K562 (cell line): ENCODE results near the gene ITGB1BP2. TPM values are rescaled to one million over a fixed set of nuclear protein-coding genes. Genes with fewer than 3 reads are reported as not detected.

ENCODE experiments used
- CBX3 ChIP-seq, 2 experiments: IDR thresholded peaks; 1 replicate in 1 of 2; 2 replicates in 1 of 2; pipeline ENCODE4 v1.6.1; 2012; ENCODE audit warnings: inconsistent platforms in 2 of 2, low read length in 2 of 2, borderline replicate concordance in 1 of 2, control low read depth in 1 of 2
- EGR1 ChIP-seq: fragments of 450-650 bp; conservative IDR thresholded peaks from 2 replicates; pipeline ENCODE4 v1.6.1; 2017; ENCODE audit warnings: mild to moderate bottlenecking
- GATAD2A ChIP-seq: fragments of 450-650 bp; IDR thresholded peaks from 2 replicates; pipeline ENCODE4 v1.6.1; 2017
- NFIC ChIP-seq: fragments of 450-650 bp; IDR thresholded peaks from 2 replicates; pipeline ENCODE4 v1.6.1; 2017; ENCODE audit warnings: mild to moderate bottlenecking, inconsistent platforms
- SIX5 ChIP-seq, 2 experiments: IDR thresholded peaks; 2 replicates each; pipeline ENCODE4 v1.6.1; 2011; ENCODE audit warnings: low read length in 2 of 2, borderline replicate concordance in 1 of 2, low read depth in 1 of 2, mild to moderate bottlenecking in 1 of 2, moderate library complexity in 1 of 2; ENCODE audit not compliant: insufficient read depth in 1 of 2
- TAF15 ChIP-seq: fragments of 200-400 bp; formaldehyde crosslinking; IDR thresholded peaks from 2 replicates; pipeline ENCODE4 v1.6.1; 2017; ENCODE audit warnings: mild to moderate bottlenecking, low read depth, low read length, moderate library complexity
- ZFX ChIP-seq: sonication (generic); formaldehyde crosslinking; IDR thresholded peaks from 2 replicates; pipeline ENCODE4 v1.8.0; 2022; ENCODE audit warnings: mild to moderate bottlenecking, missing genetic modification reagents, moderate library complexity
- polyA plus RNA-seq, 8 experiments: library from polyadenylated mRNA; depleted of rRNA in 4 of 8; stranded (reverse) in 5 of 8; unstranded in 3 of 8; fragments of >200 nt; fragmentation: Nextera tagmentation in 2 of 8; fragmentation: Illumina TruSeq in 1 of 8; extraction: Ambion mirVana in 2 of 8; extraction: Trizol in 1 of 8; gene quantifications; 2 replicates each; pipeline versions ENCODE4 v1.2.1 to v1.2.3, GENCODE V29; 2011 to 2014; ENCODE audit warnings: inconsistent platforms in 1 of 8, missing spikeins in 1 of 8
- total RNA-seq, 7 experiments: library from RNA; depleted of rRNA in 6 of 7; stranded (reverse); fragments of >200 nt in 6 of 7; fragmentation: Illumina TruSeq in 2 of 7; extraction: Trizol in 2 of 7; gene quantifications; 2 replicates each; pipeline versions ENCODE4 v1.2.1 to v1.2.3, GENCODE V29; 2011 to 2021; ENCODE audit warnings: low replicate concordance in 1 of 7
- TF ChIP-seq, protein P1 (sequence below): fragments of 450-650 bp; IDR thresholded peaks from 2 replicates; pipeline ENCODE4 v1.6.1; 2016; ENCODE audit warnings: missing biosample characterization, missing genetic modification characterization
- TF ChIP-seq, protein P2 (sequence below): sonication (generic); formaldehyde crosslinking; IDR thresholded peaks from 2 replicates; pipeline ENCODE4 v1.8.0; 2022; ENCODE audit warnings: missing genetic modification reagents, mild to moderate bottlenecking, borderline replicate concordance
- TF ChIP-seq, protein P3 (sequence below), 3 experiments: fragments of 200-800 bp in 1 of 3; sonication (Bioruptor generic) in 1 of 3; sonication (generic) in 1 of 3; formaldehyde crosslinking in 1 of 3; IDR thresholded peaks; 2 replicates each; pipeline versions ENCODE4 v1.6.1 to v1.8.0; 2016 to 2022; ENCODE audit warnings: mild to moderate bottlenecking in 2 of 3, missing compliant biosample characterization in 2 of 3, missing genetic modification characterization in 2 of 3, missing genetic modification reagents in 1 of 3
- TF ChIP-seq, protein P4 (sequence below): IDR thresholded peaks from 2 replicates; pipeline ENCODE4 v1.6.1; 2014; ENCODE audit warnings: antibody characterized with exemption
- TF ChIP-seq, protein P5 (sequence below): fragments of 250-450 bp; sonication (Bioruptor Pico); IDR thresholded peaks from 2 replicates; pipeline ENCODE4 v1.4.0; 2020

The ITGB1BP2 gene
- total and polyA plus RNA-seq, 9 of the 15 experiments (the other 6 are each of a cell fraction or from before 2014, with no cell fraction given), result 1.6 to 4.0 (median 1.9) TPM

DNA sequence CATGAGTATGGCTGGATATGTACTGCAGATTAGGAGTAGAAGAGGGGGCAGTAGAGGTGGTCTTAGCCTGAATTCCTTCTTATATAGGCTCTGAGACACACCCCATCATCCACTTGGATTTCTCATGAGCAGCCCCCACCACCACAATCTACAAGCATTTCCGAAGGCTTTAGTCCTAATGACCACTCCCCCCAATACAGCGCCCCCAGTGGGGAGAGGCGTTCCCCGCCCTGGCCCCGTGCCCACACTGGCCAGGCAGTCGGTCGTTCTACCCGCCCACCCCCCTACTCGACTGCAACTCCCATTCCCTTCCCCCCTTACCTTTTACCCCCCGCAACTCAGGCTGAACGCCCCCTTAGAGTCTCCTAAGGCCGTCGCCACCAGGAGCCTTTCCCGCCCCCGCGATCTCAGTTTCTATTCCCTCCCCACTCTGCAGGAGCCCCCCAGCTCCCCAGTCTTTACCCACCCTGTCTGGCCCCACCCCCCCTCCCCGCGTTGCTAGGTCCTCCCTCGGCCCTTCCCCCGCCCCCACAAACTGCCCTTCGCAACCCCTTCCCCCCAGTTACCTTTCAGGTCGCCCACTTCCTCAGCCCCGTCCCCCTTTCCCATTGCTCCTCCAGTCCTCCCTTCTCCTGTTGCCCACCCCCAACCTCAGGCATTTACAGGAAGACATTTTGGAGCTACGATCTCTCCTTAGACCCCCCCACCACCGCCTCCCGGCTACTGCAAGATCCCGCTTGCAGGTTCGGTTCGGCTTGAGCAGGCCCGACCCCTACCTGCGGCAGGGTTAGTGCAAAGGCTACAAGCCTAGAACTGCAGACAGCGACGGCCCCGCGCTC, 48.1 kb upstream of the ITGB1BP2 start (continued):
- TF ChIP-seq, protein P1, sequence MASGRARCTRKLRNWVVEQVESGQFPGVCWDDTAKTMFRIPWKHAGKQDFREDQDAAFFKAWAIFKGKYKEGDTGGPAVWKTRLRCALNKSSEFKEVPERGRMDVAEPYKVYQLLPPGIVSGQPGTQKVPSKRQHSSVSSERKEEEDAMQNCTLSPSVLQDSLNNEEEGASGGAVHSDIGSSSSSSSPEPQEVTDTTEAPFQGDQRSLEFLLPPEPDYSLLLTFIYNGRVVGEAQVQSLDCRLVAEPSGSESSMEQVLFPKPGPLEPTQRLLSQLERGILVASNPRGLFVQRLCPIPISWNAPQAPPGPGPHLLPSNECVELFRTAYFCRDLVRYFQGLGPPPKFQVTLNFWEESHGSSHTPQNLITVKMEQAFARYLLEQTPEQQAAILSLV (tag), result no peak
- TF ChIP-seq SIX5 (IDR thresholded peaks at IDR 0.05; ENCODE audit: borderline replicate concordance in 1 of 2, insufficient read depth in 1 of 2, low read depth in 1 of 2, low read length in 2 of 2) (no peak), NFIC (peak; percentile 96), TAF15 (no peak), EGR1 (0 out of 2 replicates have a peak, but pooled peaks have one; percentile 33), CBX3 (IDR thresholded peaks at IDR 0.05; ENCODE audit: borderline replicate concordance in 1 of 2, low read length in 2 of 2) (no peak), ZFX (CRISPR knock-in tag) (0 out of 2 replicates have a peak, but pooled peaks have one; percentile 10), GATAD2A (no peak)
- TF ChIP-seq, protein P2, sequence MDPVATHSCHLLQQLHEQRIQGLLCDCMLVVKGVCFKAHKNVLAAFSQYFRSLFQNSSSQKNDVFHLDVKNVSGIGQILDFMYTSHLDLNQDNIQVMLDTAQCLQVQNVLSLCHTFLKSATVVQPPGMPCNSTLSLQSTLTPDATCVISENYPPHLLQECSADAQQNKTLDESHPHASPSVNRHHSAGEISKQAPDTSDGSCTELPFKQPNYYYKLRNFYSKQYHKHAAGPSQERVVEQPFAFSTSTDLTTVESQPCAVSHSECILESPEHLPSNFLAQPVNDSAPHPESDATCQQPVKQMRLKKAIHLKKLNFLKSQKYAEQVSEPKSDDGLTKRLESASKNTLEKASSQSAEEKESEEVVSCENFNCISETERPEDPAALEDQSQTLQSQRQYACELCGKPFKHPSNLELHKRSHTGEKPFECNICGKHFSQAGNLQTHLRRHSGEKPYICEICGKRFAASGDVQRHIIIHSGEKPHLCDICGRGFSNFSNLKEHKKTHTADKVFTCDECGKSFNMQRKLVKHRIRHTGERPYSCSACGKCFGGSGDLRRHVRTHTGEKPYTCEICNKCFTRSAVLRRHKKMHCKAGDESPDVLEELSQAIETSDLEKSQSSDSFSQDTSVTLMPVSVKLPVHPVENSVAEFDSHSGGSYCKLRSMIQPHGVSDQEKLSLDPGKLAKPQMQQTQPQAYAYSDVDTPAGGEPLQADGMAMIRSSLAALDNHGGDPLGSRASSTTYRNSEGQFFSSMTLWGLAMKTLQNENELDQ (CRISPR knock-in tag), result no peak
- TF ChIP-seq, protein P3, sequence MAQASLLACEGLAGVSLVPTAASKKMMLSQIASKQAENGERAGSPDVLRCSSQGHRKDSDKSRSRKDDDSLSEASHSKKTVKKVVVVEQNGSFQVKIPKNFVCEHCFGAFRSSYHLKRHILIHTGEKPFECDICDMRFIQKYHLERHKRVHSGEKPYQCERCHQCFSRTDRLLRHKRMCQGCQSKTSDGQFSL (CRISPR knock-in tag; IDR thresholded peaks at IDR 0.05), result peak; percentile 78; the same call in 1 of the 2 replicates
- TF ChIP-seq, protein P3 (tag; IDR thresholded peaks at IDR 0.05), result peak in 1 of 2 experiments; percentile 74; a peak in 2 of 4 replicates
- TF ChIP-seq, protein P4, sequence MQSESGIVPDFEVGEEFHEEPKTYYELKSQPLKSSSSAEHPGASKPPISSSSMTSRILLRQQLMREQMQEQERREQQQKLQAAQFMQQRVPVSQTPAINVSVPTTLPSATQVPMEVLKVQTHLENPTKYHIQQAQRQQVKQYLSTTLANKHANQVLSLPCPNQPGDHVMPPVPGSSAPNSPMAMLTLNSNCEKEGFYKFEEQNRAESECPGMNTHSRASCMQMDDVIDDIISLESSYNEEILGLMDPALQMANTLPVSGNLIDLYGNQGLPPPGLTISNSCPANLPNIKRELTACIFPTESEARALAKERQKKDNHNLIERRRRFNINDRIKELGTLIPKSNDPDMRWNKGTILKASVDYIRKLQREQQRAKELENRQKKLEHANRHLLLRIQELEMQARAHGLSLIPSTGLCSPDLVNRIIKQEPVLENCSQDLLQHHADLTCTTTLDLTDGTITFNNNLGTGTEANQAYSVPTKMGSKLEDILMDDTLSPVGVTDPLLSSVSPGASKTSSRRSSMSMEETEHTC, result no peak
- TF ChIP-seq, protein P5, sequence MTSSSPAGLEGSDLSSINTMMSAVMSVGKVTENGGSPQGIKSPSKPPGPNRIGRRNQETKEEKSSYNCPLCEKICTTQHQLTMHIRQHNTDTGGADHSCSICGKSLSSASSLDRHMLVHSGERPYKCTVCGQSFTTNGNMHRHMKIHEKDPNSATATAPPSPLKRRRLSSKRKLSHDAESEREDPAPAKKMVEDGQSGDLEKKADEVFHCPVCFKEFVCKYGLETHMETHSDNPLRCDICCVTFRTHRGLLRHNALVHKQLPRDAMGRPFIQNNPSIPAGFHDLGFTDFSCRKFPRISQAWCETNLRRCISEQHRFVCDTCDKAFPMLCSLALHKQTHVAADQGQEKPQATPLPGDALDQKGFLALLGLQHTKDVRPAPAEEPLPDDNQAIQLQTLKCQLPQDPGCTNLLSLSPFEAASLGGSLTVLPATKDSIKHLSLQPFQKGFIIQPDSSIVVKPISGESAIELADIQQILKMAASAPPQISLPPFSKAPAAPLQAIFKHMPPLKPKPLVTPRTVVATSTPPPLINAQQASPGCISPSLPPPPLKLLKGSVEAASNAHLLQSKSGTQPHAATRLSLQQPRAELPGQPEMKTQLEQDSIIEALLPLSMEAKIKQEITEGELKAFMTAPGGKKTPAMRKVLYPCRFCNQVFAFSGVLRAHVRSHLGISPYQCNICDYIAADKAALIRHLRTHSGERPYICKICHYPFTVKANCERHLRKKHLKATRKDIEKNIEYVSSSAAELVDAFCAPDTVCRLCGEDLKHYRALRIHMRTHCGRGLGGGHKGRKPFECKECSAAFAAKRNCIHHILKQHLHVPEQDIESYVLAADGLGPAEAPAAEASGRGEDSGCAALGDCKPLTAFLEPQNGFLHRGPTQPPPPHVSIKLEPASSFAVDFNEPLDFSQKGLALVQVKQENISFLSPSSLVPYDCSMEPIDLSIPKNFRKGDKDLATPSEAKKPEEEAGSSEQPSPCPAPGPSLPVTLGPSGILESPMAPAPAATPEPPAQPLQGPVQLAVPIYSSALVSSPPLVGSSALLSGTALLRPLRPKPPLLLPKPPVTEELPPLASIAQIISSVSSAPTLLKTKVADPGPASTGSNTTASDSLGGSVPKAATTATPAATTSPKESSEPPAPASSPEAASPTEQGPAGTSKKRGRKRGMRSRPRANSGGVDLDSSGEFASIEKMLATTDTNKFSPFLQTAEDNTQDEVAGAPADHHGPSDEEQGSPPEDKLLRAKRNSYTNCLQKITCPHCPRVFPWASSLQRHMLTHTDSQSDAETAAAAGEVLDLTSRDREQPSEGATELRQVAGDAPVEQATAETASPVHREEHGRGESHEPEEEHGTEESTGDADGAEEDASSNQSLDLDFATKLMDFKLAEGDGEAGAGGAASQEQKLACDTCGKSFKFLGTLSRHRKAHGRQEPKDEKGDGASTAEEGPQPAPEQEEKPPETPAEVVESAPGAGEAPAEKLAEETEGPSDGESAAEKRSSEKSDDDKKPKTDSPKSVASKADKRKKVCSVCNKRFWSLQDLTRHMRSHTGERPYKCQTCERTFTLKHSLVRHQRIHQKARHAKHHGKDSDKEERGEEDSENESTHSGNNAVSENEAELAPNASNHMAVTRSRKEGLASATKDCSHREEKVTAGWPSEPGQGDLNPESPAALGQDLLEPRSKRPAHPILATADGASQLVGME (CRISPR knock-in tag), result no peak
